ENCODE measurements around the gene HMCN2. TPM values are rescaled to one million over a fixed set of nuclear protein-coding genes. Genes with fewer than 3 reads are reported as not detected.

The HMCN2 gene
- total and polyA plus RNA-seq, 2 donors (not counting 3 experiments of a cell fraction or from before 2014, with no cell fraction given): 0.04 to 0.24 TPM

DNA sequence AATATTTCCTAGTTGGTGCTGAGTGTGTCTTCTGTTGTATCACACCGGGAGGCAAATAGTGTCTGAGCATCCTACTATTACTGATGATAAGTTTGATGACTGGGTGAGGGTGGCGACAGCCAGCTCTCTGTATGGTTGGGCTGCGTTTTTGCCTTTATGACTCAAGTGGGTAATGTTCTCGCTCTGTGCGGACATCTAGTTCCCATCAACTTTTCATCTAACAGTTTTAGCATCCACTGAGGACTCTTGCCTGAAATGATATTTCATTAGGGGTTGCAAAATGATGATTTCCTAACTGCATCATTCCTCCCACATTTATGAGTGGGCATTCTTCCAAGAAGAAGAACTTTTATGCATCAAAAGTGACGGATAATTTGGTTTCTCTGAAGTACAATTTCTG is 26.5 kb downstream of the HMCN2 start:
- ChIA-PET CTCF (no interaction called here), POLR2A (interaction anchor here (0.7 kb wide), 1 partner anchor 10 kb away, joined by 3 read pairs; no protein-coding TSS in a partner anchor)
- Histone ChIP-seq H3K27me3 (ENCODE audit: control insufficient read depth in 2 of 2, insufficient read depth in 2 of 2, low read length in 2 of 2) (peaks cover 3 to 10% of the 10 kb centered on the region in 2 experiments), H3K4me1 (ENCODE audit: control insufficient read depth, extremely low read depth, insufficient read depth, low read length) (no peaks in the 10 kb centered on the region), H3K36me3 (ENCODE audit: control insufficient read depth in 2 of 2, extremely low read depth in 1 of 2, insufficient read depth in 2 of 2, low read length in 2 of 2) (no peaks in the 10 kb centered on the region), H3K9me3 (replicated peaks; ENCODE audit: control insufficient read depth, insufficient read depth, low read length) (no peaks in the 10 kb centered on the region), H3K9ac (replicated peaks; ENCODE audit: extremely low read depth, insufficient read depth, low read length) (no peak overlapping the region), H3K79me2 (ENCODE audit: control insufficient read depth, insufficient read depth, low read length) (no peaks in the 10 kb centered on the region), H3K4me2 (ENCODE audit: insufficient read depth, low read length) (no peak overlapping the region), H3K4me3 (replicated peaks in 1 of 3; ENCODE audit: insufficient read depth in 1 of 3, low read depth in 1 of 3, low read length in 3 of 3) (no peak overlapping the region), H2AFZ (ENCODE audit: low read depth, low read length) (no peak overlapping the region), H3K9me1 (replicated peaks; ENCODE audit: control insufficient read depth, extremely low read depth, insufficient read depth, low read length) (no peaks in the 10 kb centered on the region), H4K20me1 (replicated peaks; ENCODE audit: control insufficient read depth, extremely low read depth, insufficient read depth, low read length) (no peaks in the 10 kb centered on the region), H3K27ac (ENCODE audit: insufficient read depth, low read depth, low read length) (no peak overlapping the region)
- FAIRE-seq: no peak
- dilution Hi-C loops (cut with MboI; ENCODE audit: extremely low pct_ligation_motif_present, low sequenced_read_pairs): no loop called here
- no peak for DNase-seq (ENCODE audit: low read depth, low spot score)
- TF ChIP-seq MYC (IDR thresholded peaks at IDR 0.05; ENCODE audit: low read depth, low read length): no peak
- no peak for TF ChIP-seq EZH2 (IDR thresholded peaks at IDR 0.05; ENCODE audit: borderline replicate concordance, low read depth, low read length, severe bottlenecking)
- TF ChIP-seq JUN (IDR thresholded peaks at IDR 0.05; ENCODE audit: borderline replicate concordance, insufficient read depth, insufficient read length, low read depth): no peak
- TF ChIP-seq POLR2AphosphoS5 (IDR thresholded peaks at IDR 0.05; ENCODE audit: insufficient read depth, low read depth, low read length): no peak
- no peak for TF ChIP-seq FOS (IDR thresholded peaks at IDR 0.05; ENCODE audit: borderline replicate concordance, insufficient read depth, low read length)
- TF ChIP-seq GATA2 (IDR thresholded peaks at IDR 0.05; ENCODE audit: insufficient read depth, insufficient read length, low read depth, low read length): no peak
- no peak for TF ChIP-seq CTCF (IDR thresholded peaks at IDR 0.05; ENCODE audit: extremely low read depth in 1 of 2, insufficient read depth in 1 of 2, low read depth in 1 of 2, low read length in 2 of 2)
- no peak for TF ChIP-seq POLR2A (IDR thresholded peaks at IDR 0.05; ENCODE audit: low read depth, low read length)
- TF ChIP-seq MAX (IDR thresholded peaks at IDR 0.05; ENCODE audit: insufficient read depth, insufficient read length): no peak
- intact Hi-C loops (cut with micrococcal nuclease): no loop called here
- no TSS peak for BruUV-seq (replicated peaks)
